Calu3 (cell line): ENCODE measurements around the gene SMCP. TPM values are rescaled to one million over a fixed set of nuclear protein-coding genes. Genes with fewer than 3 reads are reported as not detected.

Experiments
- BruUV-seq: library from RNA; stranded (reverse); fragments of 400-500 nt; replicated peaks from 2 replicates; lab custom pipeline; 2021; lab: Mats Ljungman, UMichigan
- CTCF ChIA-PET: fragments of 300-600 bp; sonication (Branson Sonifier 250); formaldehyde crosslinking; loops from one replicate; lab custom pipeline; 2022; ENCODE audit warnings: antibody characterized with exemption; lab: Charles Lee
- DNase-seq: peaks from one replicate; pipeline ENCODE4 v3.0.0; 2022
- H3K27ac Mint-ChIP-seq: one replicate; pipeline ENCODE4 v1.8.0; 2022; ENCODE audit warnings: mixed read lengths; ENCODE audit not compliant: unreplicated experiment
- H3K27me3 Mint-ChIP-seq: one replicate; pipeline ENCODE4 v1.8.0; 2022; ENCODE audit warnings: mixed read lengths; ENCODE audit not compliant: unreplicated experiment
- H3K36me3 Mint-ChIP-seq: one replicate; pipeline ENCODE4 v1.8.0; 2022; ENCODE audit warnings: mild to moderate bottlenecking, moderate library complexity, mixed read lengths; ENCODE audit not compliant: insufficient read depth, unreplicated experiment
- H3K4me1 Mint-ChIP-seq: one replicate; pipeline ENCODE4 v1.8.0; 2022; ENCODE audit warnings: mild to moderate bottlenecking, low read depth, mixed read lengths; ENCODE audit not compliant: unreplicated experiment
- H3K4me3 Mint-ChIP-seq: one replicate; pipeline ENCODE4 v1.8.0; 2022; ENCODE audit warnings: mild to moderate bottlenecking, low read depth, moderate library complexity, mixed read lengths; ENCODE audit not compliant: unreplicated experiment
- H3K9me3 Mint-ChIP-seq: one replicate; pipeline ENCODE4 v1.8.0; 2022; ENCODE audit warnings: low read depth, mixed read lengths; ENCODE audit not compliant: unreplicated experiment
- intact Hi-C: fragments of 100-400 bp; cut with micrococcal nuclease; formaldehyde crosslinking; loops from one replicate; pipeline ENCODE4 v1.10.0; 2022; ENCODE audit not compliant: unreplicated experiment
- total RNA-seq: library from RNA; stranded (reverse); gene quantifications from 2 replicates; pipeline ENCODE4 v1.2.3, GENCODE V29; 2022
- TF ChIP-seq, protein P1 (sequence below): fragments of 200-600 bp; IDR thresholded peaks from one replicate; pipeline ENCODE4 v1.8.0; 2022; ENCODE audit warnings: antibody characterized with exemption; ENCODE audit not compliant: unreplicated experiment

The SMCP gene
- total RNA-seq, 1 experiment from 2014 or later: not detected

DNA sequence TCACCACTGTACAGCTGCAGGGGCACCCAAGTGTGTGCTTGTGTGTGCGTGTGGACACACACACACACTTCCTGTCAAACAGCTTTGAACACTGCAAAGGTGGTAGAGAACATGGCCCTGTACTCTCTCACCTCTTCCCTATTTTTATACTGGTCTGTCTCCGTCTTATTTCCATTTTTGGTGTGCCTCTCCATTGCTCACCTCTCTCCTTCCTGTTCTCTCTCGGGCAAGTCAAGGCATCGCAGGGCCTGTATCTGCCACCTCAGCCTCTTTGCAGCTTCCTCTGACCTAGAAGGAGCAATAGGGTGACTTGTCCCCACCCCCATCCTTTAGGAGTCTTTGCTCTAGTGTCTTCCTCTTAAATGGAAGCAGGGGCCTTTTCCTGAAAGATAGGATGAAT lies 2.2 kb downstream of the SMCP start:
- Mint-ChIP-seq H3K4me1 (no peaks in the 10 kb centered on the region), H3K4me3 (no peak overlapping the region), H3K9me3 (no peaks in the 10 kb centered on the region), H3K27ac (no peak overlapping the region), H3K36me3 (no peaks in the 10 kb centered on the region), H3K27me3 (no peaks in the 10 kb centered on the region)
- intact Hi-C loops: no loop called here
- CTCF ChIA-PET: interaction anchor here (0.9 kb wide), 1 partner anchor 11 kb away, joined by 5 read pairs; no protein-coding TSS in a partner anchor
- TF ChIP-seq, protein P1, sequence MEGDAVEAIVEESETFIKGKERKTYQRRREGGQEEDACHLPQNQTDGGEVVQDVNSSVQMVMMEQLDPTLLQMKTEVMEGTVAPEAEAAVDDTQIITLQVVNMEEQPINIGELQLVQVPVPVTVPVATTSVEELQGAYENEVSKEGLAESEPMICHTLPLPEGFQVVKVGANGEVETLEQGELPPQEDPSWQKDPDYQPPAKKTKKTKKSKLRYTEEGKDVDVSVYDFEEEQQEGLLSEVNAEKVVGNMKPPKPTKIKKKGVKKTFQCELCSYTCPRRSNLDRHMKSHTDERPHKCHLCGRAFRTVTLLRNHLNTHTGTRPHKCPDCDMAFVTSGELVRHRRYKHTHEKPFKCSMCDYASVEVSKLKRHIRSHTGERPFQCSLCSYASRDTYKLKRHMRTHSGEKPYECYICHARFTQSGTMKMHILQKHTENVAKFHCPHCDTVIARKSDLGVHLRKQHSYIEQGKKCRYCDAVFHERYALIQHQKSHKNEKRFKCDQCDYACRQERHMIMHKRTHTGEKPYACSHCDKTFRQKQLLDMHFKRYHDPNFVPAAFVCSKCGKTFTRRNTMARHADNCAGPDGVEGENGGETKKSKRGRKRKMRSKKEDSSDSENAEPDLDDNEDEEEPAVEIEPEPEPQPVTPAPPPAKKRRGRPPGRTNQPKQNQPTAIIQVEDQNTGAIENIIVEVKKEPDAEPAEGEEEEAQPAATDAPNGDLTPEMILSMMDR: no peak
- BruUV-seq: no TSS peak
- no peak for DNase-seq

- H3K4me3 Mint-ChIP-seq: no peak overlapping the region
- no peaks in the 10 kb centered on the region for H3K4me1 Mint-ChIP-seq
- intact Hi-C loops: no loop called here
- DNase-seq: no peak
- TF ChIP-seq, protein P1: no peak
- BruUV-seq: no TSS peak
- no peaks in the 10 kb centered on the region for H3K36me3 Mint-ChIP-seq
- no peaks in the 10 kb centered on the region for H3K9me3 Mint-ChIP-seq
- CTCF ChIA-PET: interaction anchor here (0.7 kb wide), 1 partner anchor 339 kb away, joined by 3 read pairs; no protein-coding TSS in a partner anchor
- peaks cover under 1% of the 10 kb centered on the region for H3K27me3 Mint-ChIP-seq
- H3K27ac Mint-ChIP-seq: no peak overlapping the region
Measured at GRCh38 chr1:152880907-152881306, 2.8 kb downstream of the SMCP start.

- H3K27ac Mint-ChIP-seq: no peak overlapping the region
- no peak for DNase-seq
Measured at GRCh38 chr1:152884085-152884484, 6.0 kb downstream of the SMCP start.

GRCh38 chr1:152884506-152884905 lies 6.4 kb downstream of the SMCP start:
- no peaks in the 10 kb centered on the region for H3K4me1 Mint-ChIP-seq
- no peak overlapping the region for H3K4me3 Mint-ChIP-seq
- DNase-seq: no peak
- no peak overlapping the region for H3K27ac Mint-ChIP-seq
- peaks cover 19% of the 10 kb centered on the region for H3K27me3 Mint-ChIP-seq
- TF ChIP-seq, protein P1: no peak
- BruUV-seq: no TSS peak
- CTCF ChIA-PET: interaction anchor here (0.6 to 0.7 kb wide), 2 partner anchors 29 to 308 kb away, joined by 3 to 7 read pairs; no protein-coding TSS in a partner anchor
- intact Hi-C loops: no loop called here
- no peaks in the 10 kb centered on the region for H3K36me3 Mint-ChIP-seq
- no peaks in the 10 kb centered on the region for H3K9me3 Mint-ChIP-seq

More at GRCh38 chr1:152884085-152884484, 6.0 kb downstream of the SMCP start:
- H3K4me3 Mint-ChIP-seq: no peak overlapping the region
- intact Hi-C loops: no loop called here
- BruUV-seq: no TSS peak
- TF ChIP-seq, protein P1: no peak
- peaks cover 15% of the 10 kb centered on the region for H3K27me3 Mint-ChIP-seq
- CTCF ChIA-PET: interaction anchor here (0.6 to 0.7 kb wide), 3 partner anchors 22 to 309 kb away, joined by 3 to 7 read pairs (median 3); no protein-coding TSS in a partner anchor
- no peaks in the 10 kb centered on the region for H3K9me3 Mint-ChIP-seq
- no peaks in the 10 kb centered on the region for H3K4me1 Mint-ChIP-seq
- no peaks in the 10 kb centered on the region for H3K36me3 Mint-ChIP-seq
